Osteoblast (primary cell): ENCODE measurements around the gene ZBTB11. TPM values are rescaled to one million over a fixed set of nuclear protein-coding genes. Genes with fewer than 3 reads are reported as not detected.

Experiments
- DNase-seq: peaks from one replicate; pipeline ENCODE4 v3.0.0; 2011; ENCODE audit warnings: low spot score, mixed read lengths; ENCODE audit not compliant: insufficient read length; ENCODE audit errors: missing footprints
- H2AFZ ChIP-seq: 2 replicates; pipeline ENCODE4 v1.6.0; 2011; ENCODE audit warnings: mild to moderate bottlenecking, low read length
- H3K27ac ChIP-seq: 2 replicates; pipeline ENCODE4 v1.5.1; 2011; ENCODE audit warnings: mild to moderate bottlenecking, low read depth, low read length, moderate library complexity
- H3K27me3 ChIP-seq: 2 replicates; pipeline ENCODE4 v1.6.0; 2012; ENCODE audit warnings: mild to moderate bottlenecking, control low read depth, inconsistent platforms, low read length, moderate library complexity; ENCODE audit not compliant: insufficient read depth
- H3K36me3 ChIP-seq: 2 replicates; pipeline ENCODE4 v1.5.1; 2011; ENCODE audit warnings: mild to moderate bottlenecking, low read length, control low read depth, moderate library complexity; ENCODE audit not compliant: insufficient read depth
- H3K4me1 ChIP-seq: 2 replicates; pipeline ENCODE4 v1.5.1; 2011; ENCODE audit warnings: mild to moderate bottlenecking, low read length, control low read depth, moderate library complexity; ENCODE audit not compliant: insufficient read depth
- H3K4me2 ChIP-seq: 2 replicates; pipeline ENCODE4 v1.6.0; 2011; ENCODE audit warnings: mild to moderate bottlenecking, low read length; ENCODE audit not compliant: insufficient read depth
- H3K4me3 ChIP-seq: fragments of 200-600 bp; sonication (generic); 3 replicates; pipeline ENCODE4 v1.5.1; 2012; ENCODE audit warnings: mild to moderate bottlenecking, low read length, inconsistent platforms; ENCODE audit not compliant: insufficient read depth
- H3K79me2 ChIP-seq: 2 replicates; pipeline ENCODE4 v1.6.0; 2012; ENCODE audit warnings: mild to moderate bottlenecking, low read length, control low read depth, inconsistent platforms; ENCODE audit not compliant: insufficient read depth
- H3K9me3 ChIP-seq: 2 replicates; pipeline ENCODE4 v1.5.1; 2011; ENCODE audit warnings: low read depth, low read length, control low read depth
- H4K20me1 ChIP-seq: 2 replicates; pipeline ENCODE4 v1.6.0; 2012; ENCODE audit warnings: mild to moderate bottlenecking, low read length, control low read depth; ENCODE audit not compliant: insufficient read depth
- CTCF ChIP-seq: IDR thresholded peaks from 2 replicates; pipeline ENCODE4 v1.5.1; 2011; ENCODE audit warnings: mild to moderate bottlenecking, low read depth, low read length, moderate library complexity; ENCODE audit errors: extremely low read depth
- total RNA-seq: library from RNA; depleted of rRNA; stranded (reverse); fragments of >200 nt; gene quantifications from 2 replicates; pipeline ENCODE4 v1.2.3, GENCODE V29; 2012

The ZBTB11 gene
- total RNA-seq, 1 donor, result 22.8 TPM

GRCh38 chr3:101675709-101676215 lies 1.2 kb downstream of the ZBTB11 start:
- peaks cover 17% of the 10 kb centered on the region for H4K20me1 ChIP-seq
- H3K36me3 ChIP-seq, result peaks cover 22% of the 10 kb centered on the region
- H3K79me2 ChIP-seq, result peaks cover 52% of the 10 kb centered on the region
- H2AFZ ChIP-seq, result peak overlapping the region; percentile 67
- no peak for TF ChIP-seq CTCF
- H3K27me3 ChIP-seq, result no peaks in the 10 kb centered on the region
- H3K4me2 ChIP-seq, result peak overlapping the region; percentile 89
- no peaks in the 10 kb centered on the region for H3K9me3 ChIP-seq
- peak overlapping the region; percentile 92 for H3K27ac ChIP-seq
- peaks cover 21% of the 10 kb centered on the region for H3K4me1 ChIP-seq
- peak overlapping the region; percentile 96 for H3K4me3 ChIP-seq
- peak; percentile 45 for DNase-seq

- TF ChIP-seq CTCF, result no peak
- Histone ChIP-seq H3K36me3 (peaks cover 24% of the 10 kb centered on the region), H3K27ac (peak overlapping the region; percentile 92), H3K27me3 (no peaks in the 10 kb centered on the region), H4K20me1 (peaks cover 17% of the 10 kb centered on the region), H3K79me2 (peaks cover 54% of the 10 kb centered on the region), H3K4me2 (peak overlapping the region; percentile 89), H3K9me3 (no peaks in the 10 kb centered on the region), H2AFZ (no peak overlapping the region), H3K4me1 (peaks cover 21% of the 10 kb centered on the region), H3K4me3 (peak overlapping the region; percentile 96)
- no peak for DNase-seq
Measured at GRCh38 chr3:101674518-101674917, 2.4 kb downstream of the ZBTB11 start.

GRCh38 chr3:101673953-101674352 lies 3.0 kb downstream of the ZBTB11 start:
- no peak overlapping the region for H3K4me3 ChIP-seq
- peaks cover 17% of the 10 kb centered on the region for H4K20me1 ChIP-seq
- H3K4me2 ChIP-seq, result no peak overlapping the region
- H2AFZ ChIP-seq, result no peak overlapping the region
- no peak overlapping the region for H3K27ac ChIP-seq
- peaks cover 57% of the 10 kb centered on the region for H3K79me2 ChIP-seq
- no peak for DNase-seq
- H3K9me3 ChIP-seq, result no peaks in the 10 kb centered on the region
- H3K36me3 ChIP-seq, result peaks cover 30% of the 10 kb centered on the region
- no peak for TF ChIP-seq CTCF
- H3K27me3 ChIP-seq, result no peaks in the 10 kb centered on the region
- peaks cover 21% of the 10 kb centered on the region for H3K4me1 ChIP-seq

- Histone ChIP-seq H3K4me1 (peaks cover 10% of the 10 kb centered on the region), H4K20me1 (peaks cover 14% of the 10 kb centered on the region), H3K4me3 (no peak overlapping the region), H2AFZ (no peak overlapping the region), H3K4me2 (no peak overlapping the region), H3K27ac (no peak overlapping the region), H3K27me3 (no peaks in the 10 kb centered on the region), H3K36me3 (peaks cover 45% of the 10 kb centered on the region), H3K79me2 (peaks cover 57% of the 10 kb centered on the region), H3K9me3 (no peaks in the 10 kb centered on the region)
- TF ChIP-seq CTCF, result no peak
- no peak for DNase-seq
Measured at GRCh38 chr3:101671014-101671413, 5.9 kb downstream of the ZBTB11 start.
